ENCODE measurements around the gene HMX2.

Gene HMX2

GRCh38 chr10:123139165-123139520 lies 8.8 kb upstream of the HMX2 start:
- DNase-seq (ENCODE audit: low read depth in 1 of 2, low spot score in 1 of 2): no peak

GRCh38 chr10:123139521-123140163 lies 8.3 kb upstream of the HMX2 start:
- DNase-seq (ENCODE audit: low read depth in 1 of 2, low spot score in 1 of 2): no peak

- no peak for DNase-seq (ENCODE audit: low read depth in 1 of 2, low spot score in 1 of 2)
Measured at GRCh38 chr10:123140164-123140982, 7.6 kb upstream of the HMX2 start.

GRCh38 chr10:123140983-123141390 lies 6.9 kb upstream of the HMX2 start:
- DNase-seq (ENCODE audit: low read depth in 1 of 2, low spot score in 1 of 2): no peak

- DNase-seq (ENCODE audit: low read depth in 1 of 2, low spot score in 1 of 2): no peak
Measured at GRCh38 chr10:123141791-123142700, 5.9 kb upstream of the HMX2 start.

- no peak for DNase-seq (ENCODE audit: low read depth in 1 of 2, low spot score in 1 of 2)
Measured at GRCh38 chr10:123142701-123143161, 5.2 kb upstream of the HMX2 start.

- DNase-seq (ENCODE audit: low read depth in 1 of 2, low spot score in 1 of 2): no peak
Measured at GRCh38 chr10:123143162-123143824, 4.6 kb upstream of the HMX2 start.

GRCh38 chr10:123143825-123144168 lies 4.1 kb upstream of the HMX2 start:
- no peak for DNase-seq (ENCODE audit: low read depth in 1 of 2, low spot score in 1 of 2)

GRCh38 chr10:123144697-123145541 lies 3.0 kb upstream of the HMX2 start:
- DNase-seq (ENCODE audit: low read depth in 1 of 2, low spot score in 1 of 2): no peak

- DNase-seq (ENCODE audit: low read depth in 1 of 2, low spot score in 1 of 2): no peak
Measured at GRCh38 chr10:123145542-123146012, 2.4 kb upstream of the HMX2 start.

- no peak for DNase-seq (ENCODE audit: low read depth in 1 of 2, low spot score in 1 of 2)
Measured at GRCh38 chr10:123146013-123146893, 1.7 kb upstream of the HMX2 start.

- DNase-seq (ENCODE audit: low read depth in 1 of 2, low spot score in 1 of 2): no peak
Measured at GRCh38 chr10:123146894-123147634, 872 bp upstream of the HMX2 start.

- no peak for DNase-seq (ENCODE audit: low read depth in 1 of 2, low spot score in 1 of 2)
Measured at GRCh38 chr10:123148414-123149161, 652 bp downstream of the HMX2 start.

GRCh38 chr10:123149162-123149567 lies 1.2 kb downstream of the HMX2 start:
- DNase-seq (ENCODE audit: low read depth in 1 of 2, low spot score in 1 of 2): no peak

- peak in 1 of 2 donors; percentile 26 for DNase-seq (ENCODE audit: low read depth in 1 of 2, low spot score in 1 of 2)
Measured at GRCh38 chr10:123149568-123150270, 1.8 kb downstream of the HMX2 start.

GRCh38 chr10:123150271-123150985 lies 2.5 kb downstream of the HMX2 start:
- DNase-seq (ENCODE audit: low read depth in 1 of 2, low spot score in 1 of 2): peak in 1 of 2 donors; percentile 16

Measured in activated CD4-positive, alpha-beta T cell treated with anti-CD3 and anti-CD28 coated beads, Interleukin-2, amount 50 U/mL, for 24 hours (primary cell).